H1 (cell line): ENCODE measurements around the gene RCC1. TPM values are rescaled to one million over a fixed set of nuclear protein-coding genes. Genes with fewer than 3 reads are reported as not detected.

Experiments
- CBX5 ChIP-seq: fragments of 300-800, 300-1000 bp; sonication (generic); IDR thresholded peaks from 2 replicates; pipeline ENCODE4 v1.7.1; 2016; ENCODE audit warnings: antibody characterized with exemption, low read length, low read depth
- CHD2 ChIP-seq: IDR thresholded peaks from 2 replicates; pipeline ENCODE4 v1.6.1; 2012; ENCODE audit warnings: low read length, improper control_type of control experiment
- HDAC2 ChIP-seq, 2 experiments: fragments of 300-600 bp in 1 of 2; sonication (generic) in 1 of 2; IDR thresholded peaks; 2 replicates each; pipeline ENCODE4 v1.6.1; 2011 to 2012; ENCODE audit warnings: low read depth in 2 of 2, low read length in 2 of 2, mild to moderate bottlenecking in 2 of 2, moderate library complexity in 2 of 2, borderline replicate concordance in 1 of 2, inconsistent platforms in 1 of 2
- KDM1A ChIP-seq: fragments of 200-600, 300-600 bp; sonication (generic); IDR thresholded peaks from 2 replicates; pipeline ENCODE4 v1.7.1; 2016; ENCODE audit warnings: mild to moderate bottlenecking, low read length, borderline replicate concordance
- KDM4A ChIP-seq: IDR thresholded peaks from one replicate; pipeline ENCODE4 v1.7.1; 2012; ENCODE audit warnings: low read depth, mild to moderate bottlenecking, moderate library complexity, low read length, inconsistent platforms; ENCODE audit not compliant: severe bottlenecking
- SAP30 ChIP-seq: fragments of 300-600 bp; sonication (generic); IDR thresholded peaks from 2 replicates; pipeline ENCODE4 v1.7.1; 2012; ENCODE audit warnings: low read length, moderate library complexity, mild to moderate bottlenecking, inconsistent platforms; ENCODE audit not compliant: insufficient read depth, insufficient replicate concordance
- SIN3A ChIP-seq, 2 experiments: IDR thresholded peaks in 1 of 2; conservative IDR thresholded peaks in 1 of 2; 2 replicates each; pipeline ENCODE4 v1.6.1; 2011 to 2012; ENCODE audit warnings: low read length in 2 of 2, improper control_type of control experiment in 1 of 2, low read depth in 1 of 2, mild to moderate bottlenecking in 1 of 2
- SP4 ChIP-seq: IDR thresholded peaks from 2 replicates; pipeline ENCODE4 v1.6.1; 2012; ENCODE audit warnings: low read length, inconsistent platforms
- polyA plus RNA-seq, 7 experiments: library from polyadenylated mRNA; depleted of rRNA in 3 of 7; stranded (reverse) in 5 of 7; unstranded in 2 of 7; fragments of >200 nt in 5 of 7; fragments of 200-250 nt in 2 of 7; gene quantifications; 1 replicate in 5 of 7; 2 replicates in 1 of 7; 4 replicates in 1 of 7; pipeline versions ENCODE4 v1.2.1 to v1.2.3, GENCODE V29; 2011 to 2013; ENCODE audit warnings: missing spikeins in 2 of 7, mixed read lengths in 2 of 7
- total RNA-seq: library from RNA; stranded (reverse); fragmentation: NEBNext Ultra II Directional; extraction: Animal tissue kit (Norgen Biotek cat#: 25700); gene quantifications from 2 replicates; pipeline ENCODE4 v1.2.1, GENCODE V29; 2021
- TF ChIP-seq, protein P1 (sequence below): IDR thresholded peaks from 2 replicates; pipeline ENCODE4 v1.6.1; 2011; ENCODE audit warnings: low read length, improper control_type of control experiment

RCC1 gene
- total and polyA plus RNA-seq, 2 of the 8 experiments (the other 6 are each of a cell fraction or from before 2014, with no cell fraction given): 48.5 to 98.4 TPM

DNA sequence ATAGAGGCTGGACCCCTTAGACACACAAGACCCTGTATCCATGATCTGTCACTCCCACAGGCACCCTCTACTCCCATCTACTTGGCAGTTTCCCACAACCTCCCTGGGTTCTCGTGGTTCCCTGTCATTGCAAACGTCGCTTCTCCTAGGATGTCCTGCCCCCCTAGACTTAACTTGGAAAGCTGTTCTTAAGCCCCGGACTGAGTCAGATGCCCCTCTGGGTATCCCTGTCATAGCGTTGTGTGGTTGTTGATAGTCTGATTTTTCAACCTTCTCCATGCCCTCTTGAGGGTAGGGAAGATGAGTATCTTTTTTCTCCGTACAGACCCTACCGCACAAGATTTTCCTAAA is 11.8 kb downstream of the RCC1 start (continued):
- no peak for TF ChIP-seq SP4
- TF ChIP-seq CBX5: no peak
- TF ChIP-seq SAP30: no peak
- TF ChIP-seq SIN3A (conservative IDR thresholded peaks at IDR 0.05 in 1 of 2, IDR thresholded peaks at IDR 0.05 in 1 of 2; ENCODE audit: low read depth in 1 of 2, low read length in 2 of 2): no peak
- no peak for TF ChIP-seq KDM1A
- no peak for TF ChIP-seq HDAC2 (IDR thresholded peaks at IDR 0.05; ENCODE audit: borderline replicate concordance in 1 of 2, low read depth in 2 of 2, low read length in 2 of 2)
- TF ChIP-seq, protein P1, sequence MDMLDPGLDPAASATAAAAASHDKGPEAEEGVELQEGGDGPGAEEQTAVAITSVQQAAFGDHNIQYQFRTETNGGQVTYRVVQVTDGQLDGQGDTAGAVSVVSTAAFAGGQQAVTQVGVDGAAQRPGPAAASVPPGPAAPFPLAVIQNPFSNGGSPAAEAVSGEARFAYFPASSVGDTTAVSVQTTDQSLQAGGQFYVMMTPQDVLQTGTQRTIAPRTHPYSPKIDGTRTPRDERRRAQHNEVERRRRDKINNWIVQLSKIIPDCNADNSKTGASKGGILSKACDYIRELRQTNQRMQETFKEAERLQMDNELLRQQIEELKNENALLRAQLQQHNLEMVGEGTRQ: no peak
- no peak for TF ChIP-seq CHD2
- TF ChIP-seq KDM4A: no peak
